ENCODE measurements around the gene KLHL18.
"Not testable (repeated sequence)": the region's sequence is repeated elsewhere in the genome, so short reads cannot be mapped to it uniquely, and the experiment has no call there.

Gene KLHL18

DNA sequence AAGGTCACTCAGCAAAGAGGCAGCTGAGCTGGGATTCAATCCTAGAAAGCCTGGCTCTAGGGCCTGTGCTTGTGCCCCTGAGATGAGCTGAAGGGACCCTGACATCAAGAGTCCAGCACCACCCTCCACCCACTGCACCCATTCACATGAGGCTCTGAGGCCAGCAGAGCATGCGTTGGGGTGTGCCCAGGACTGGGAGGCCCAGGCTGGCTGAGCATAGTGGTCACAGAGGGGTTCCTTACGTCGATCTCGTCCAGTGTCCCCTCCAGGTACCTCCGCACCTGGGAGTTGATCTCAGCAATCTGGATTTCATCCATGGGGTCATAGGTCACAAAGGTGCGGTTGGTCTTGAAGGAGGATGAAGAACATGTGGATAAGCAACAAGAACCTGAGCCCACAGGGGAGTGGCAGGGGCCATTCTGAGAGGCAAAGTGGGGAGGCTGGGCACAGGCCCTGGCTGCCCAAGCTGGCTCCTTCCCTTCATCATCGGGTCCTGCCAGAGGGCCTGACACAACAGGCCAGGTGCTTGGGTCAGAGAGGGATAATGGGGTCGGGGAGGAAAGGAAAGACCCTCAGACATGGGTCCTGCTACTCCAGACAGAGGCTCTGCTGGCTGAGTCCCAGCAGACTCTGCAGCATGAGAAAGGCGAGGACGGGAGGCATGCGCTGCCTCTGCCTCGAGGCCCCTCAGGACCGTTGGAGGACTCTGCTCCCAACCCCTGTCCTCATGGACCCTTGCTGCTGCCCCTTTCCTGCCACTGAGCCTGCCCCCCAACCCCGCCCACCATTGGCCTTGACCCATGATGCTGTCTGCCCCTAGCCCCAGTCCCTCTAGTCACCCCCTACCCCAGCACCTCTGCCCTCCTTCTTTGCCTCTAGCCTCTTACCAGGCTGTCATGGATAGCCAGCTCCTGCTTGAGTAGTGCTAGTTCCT, 35.3 kb upstream of the KLHL18 start:
- FAIRE-seq (no peak), DNase-seq (ENCODE audit: insufficient read length, low spot score) (no peak)
- TF ChIP-seq, protein P1, sequence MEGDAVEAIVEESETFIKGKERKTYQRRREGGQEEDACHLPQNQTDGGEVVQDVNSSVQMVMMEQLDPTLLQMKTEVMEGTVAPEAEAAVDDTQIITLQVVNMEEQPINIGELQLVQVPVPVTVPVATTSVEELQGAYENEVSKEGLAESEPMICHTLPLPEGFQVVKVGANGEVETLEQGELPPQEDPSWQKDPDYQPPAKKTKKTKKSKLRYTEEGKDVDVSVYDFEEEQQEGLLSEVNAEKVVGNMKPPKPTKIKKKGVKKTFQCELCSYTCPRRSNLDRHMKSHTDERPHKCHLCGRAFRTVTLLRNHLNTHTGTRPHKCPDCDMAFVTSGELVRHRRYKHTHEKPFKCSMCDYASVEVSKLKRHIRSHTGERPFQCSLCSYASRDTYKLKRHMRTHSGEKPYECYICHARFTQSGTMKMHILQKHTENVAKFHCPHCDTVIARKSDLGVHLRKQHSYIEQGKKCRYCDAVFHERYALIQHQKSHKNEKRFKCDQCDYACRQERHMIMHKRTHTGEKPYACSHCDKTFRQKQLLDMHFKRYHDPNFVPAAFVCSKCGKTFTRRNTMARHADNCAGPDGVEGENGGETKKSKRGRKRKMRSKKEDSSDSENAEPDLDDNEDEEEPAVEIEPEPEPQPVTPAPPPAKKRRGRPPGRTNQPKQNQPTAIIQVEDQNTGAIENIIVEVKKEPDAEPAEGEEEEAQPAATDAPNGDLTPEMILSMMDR (IDR thresholded peaks at IDR 0.05; ENCODE audit: insufficient read depth, missing control alignments): no peak

- TF ChIP-seq, protein P1 (IDR thresholded peaks at IDR 0.05; ENCODE audit: insufficient read depth, missing control alignments): peak; percentile 36
- DNase-seq (ENCODE audit: insufficient read length, low spot score) (no peak), FAIRE-seq (no peak)
Measured at GRCh38 chr3:47250309-47251060, 32.3 kb upstream of the KLHL18 start.

DNA sequence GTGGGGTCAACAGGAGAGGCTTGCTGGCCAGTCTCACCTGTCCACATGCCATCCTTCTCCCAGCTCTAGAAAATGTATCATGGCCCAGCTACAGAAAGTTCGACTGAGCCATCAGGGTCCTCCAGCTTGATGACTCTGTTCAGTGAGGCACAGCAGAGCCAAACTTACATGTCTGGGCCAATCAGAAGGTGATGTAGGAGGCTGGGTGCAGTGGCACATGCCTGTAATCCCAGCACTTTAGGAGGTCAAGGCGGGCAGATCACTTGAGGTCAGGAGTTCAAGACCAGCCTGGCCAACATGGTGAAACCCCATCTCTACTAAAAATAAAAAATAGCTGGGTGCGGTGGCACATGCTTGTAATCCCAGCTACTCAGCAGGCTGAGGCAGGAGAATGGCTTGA, 31.7 kb upstream of the KLHL18 start:
- DNase-seq (ENCODE audit: insufficient read length, low spot score); FAIRE-seq: not testable (repeated sequence)

- no peak for FAIRE-seq
- TF ChIP-seq, protein P1 (IDR thresholded peaks at IDR 0.05; ENCODE audit: insufficient read depth, missing control alignments): no peak
- no peak for DNase-seq (ENCODE audit: insufficient read length, low spot score)
Measured at GRCh38 chr3:47251689-47252088, 31.1 kb upstream of the KLHL18 start.

DNA sequence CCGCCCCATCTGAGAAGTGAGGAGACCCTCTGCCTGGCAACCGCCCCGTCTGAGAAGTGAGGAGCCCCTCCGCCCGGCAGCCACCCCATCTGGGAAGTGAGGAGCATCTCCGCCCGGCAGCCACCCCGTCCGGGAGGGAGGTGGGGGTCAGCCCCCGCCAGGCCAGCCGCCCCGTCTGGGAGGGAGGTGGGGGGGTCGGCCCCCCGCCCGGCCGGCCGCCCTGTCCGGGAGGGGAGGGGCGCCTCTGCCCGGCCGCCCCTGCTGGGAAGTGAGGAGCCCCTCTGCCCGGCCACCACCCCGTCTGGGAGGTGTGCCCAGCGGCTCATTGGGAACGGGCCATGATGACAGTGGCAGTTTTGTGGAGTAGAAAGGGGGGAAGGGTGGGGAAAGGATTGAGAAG, 26.4 kb upstream of the KLHL18 start:
- not testable (repeated sequence) for DNase-seq (ENCODE audit: insufficient read length, low spot score); FAIRE-seq

- DNase-seq (ENCODE audit: insufficient read length, low spot score) (no peak), FAIRE-seq (no peak)
- TF ChIP-seq, protein P1 (IDR thresholded peaks at IDR 0.05; ENCODE audit: insufficient read depth, missing control alignments): no peak
Measured at GRCh38 chr3:47259114-47259513, 23.6 kb upstream of the KLHL18 start.

DNA sequence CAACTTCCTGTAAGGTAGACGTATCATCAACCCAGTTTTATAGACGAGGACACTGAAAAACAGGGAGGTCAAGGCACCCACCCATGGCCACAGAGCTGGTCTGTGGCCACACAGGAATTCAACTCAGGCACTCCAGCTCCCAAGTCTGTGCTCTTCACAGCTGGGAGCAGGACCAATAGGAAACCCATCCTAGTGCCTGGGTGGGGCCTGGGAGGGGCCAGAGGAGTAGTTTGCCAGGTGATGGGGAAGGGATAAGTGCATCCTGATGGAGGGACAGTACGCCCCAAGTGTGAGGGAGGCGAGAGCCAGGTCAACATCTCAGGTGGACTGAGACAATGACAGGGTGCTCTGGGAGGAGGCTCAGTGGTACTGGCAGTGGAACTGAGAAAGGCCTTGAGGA, 22.1 kb upstream of the KLHL18 start:
- FAIRE-seq: no peak
- TF ChIP-seq, protein P1 (IDR thresholded peaks at IDR 0.05; ENCODE audit: insufficient read depth, missing control alignments): no peak

GRCh38 chr3:47261301-47261700, 21.4 kb upstream of the KLHL18 start:
- FAIRE-seq: no peak
- DNase-seq (ENCODE audit: insufficient read length, low spot score): no peak
- TF ChIP-seq, protein P1 (IDR thresholded peaks at IDR 0.05; ENCODE audit: insufficient read depth, missing control alignments): no peak

More for the DNA sequence above, 22.1 kb upstream of the KLHL18 start:
- no peak for DNase-seq (ENCODE audit: insufficient read length, low spot score)

Data from D721Med (cell line).